C4-2B (cell line): ENCODE results near the gene NRIP2.

ENCODE experiments used
- ZFX ChIP-seq: fragments of 450-650 bp; IDR thresholded peaks from 2 replicates; pipeline ENCODE4 v1.6.1; 2017
- TF ChIP-seq, protein P1 (sequence below): fragments of 450-650 bp; conservative IDR thresholded peaks from 2 replicates; pipeline ENCODE4 v1.5.1; 2017; ENCODE audit warnings: mild to moderate bottlenecking

DNA sequence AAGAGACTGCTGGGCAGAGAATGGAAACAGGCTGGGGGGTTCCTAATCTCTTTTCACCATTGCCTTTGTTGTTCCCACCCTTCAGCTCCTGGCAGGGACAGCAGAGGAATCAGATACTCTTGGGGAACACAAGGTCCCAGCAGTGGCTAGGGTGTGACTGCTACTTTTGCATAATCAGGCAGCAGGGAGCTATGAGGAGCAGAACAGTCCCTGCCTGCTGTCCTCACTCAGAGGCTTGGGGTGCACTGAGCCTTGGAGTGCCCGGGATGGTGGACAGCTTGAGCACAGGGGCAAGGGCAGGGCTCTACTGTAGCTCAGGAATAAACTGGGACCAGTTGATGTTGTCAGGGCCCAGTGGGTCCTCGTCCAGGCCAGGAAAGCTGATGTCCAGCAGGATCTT, 23.5 kb upstream of the NRIP2 start:
- TF ChIP-seq, protein P1, sequence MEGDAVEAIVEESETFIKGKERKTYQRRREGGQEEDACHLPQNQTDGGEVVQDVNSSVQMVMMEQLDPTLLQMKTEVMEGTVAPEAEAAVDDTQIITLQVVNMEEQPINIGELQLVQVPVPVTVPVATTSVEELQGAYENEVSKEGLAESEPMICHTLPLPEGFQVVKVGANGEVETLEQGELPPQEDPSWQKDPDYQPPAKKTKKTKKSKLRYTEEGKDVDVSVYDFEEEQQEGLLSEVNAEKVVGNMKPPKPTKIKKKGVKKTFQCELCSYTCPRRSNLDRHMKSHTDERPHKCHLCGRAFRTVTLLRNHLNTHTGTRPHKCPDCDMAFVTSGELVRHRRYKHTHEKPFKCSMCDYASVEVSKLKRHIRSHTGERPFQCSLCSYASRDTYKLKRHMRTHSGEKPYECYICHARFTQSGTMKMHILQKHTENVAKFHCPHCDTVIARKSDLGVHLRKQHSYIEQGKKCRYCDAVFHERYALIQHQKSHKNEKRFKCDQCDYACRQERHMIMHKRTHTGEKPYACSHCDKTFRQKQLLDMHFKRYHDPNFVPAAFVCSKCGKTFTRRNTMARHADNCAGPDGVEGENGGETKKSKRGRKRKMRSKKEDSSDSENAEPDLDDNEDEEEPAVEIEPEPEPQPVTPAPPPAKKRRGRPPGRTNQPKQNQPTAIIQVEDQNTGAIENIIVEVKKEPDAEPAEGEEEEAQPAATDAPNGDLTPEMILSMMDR = no peak
- TF ChIP-seq ZFX = no peak
